Cardiac muscle cell (in vitro differentiated cells and primary cell): ENCODE data around the gene TECTB. TPM values are rescaled to one million over a fixed set of nuclear protein-coding genes. Genes with fewer than 3 reads are reported as not detected.

Experiments used
- DNase-seq, 2 donors: peaks; one replicate each; pipeline versions ENCODE4 v3.0.0 to v3.0.0-alpha.2; 2010 to 2017; ENCODE audit warnings: low read depth in 1 of 2, low spot score in 1 of 2
- H3K27ac ChIP-seq: fragments of 200-600 bp; sonication (generic); 2 replicates; pipeline ENCODE4 v1.5.1; 2016
- H3K27me3 ChIP-seq: fragments of 200-600 bp; sonication (generic); 2 replicates; pipeline ENCODE4 v1.6.0; 2016; ENCODE audit warnings: control low read depth
- H3K36me3 ChIP-seq: fragments of 200-600 bp; sonication (generic); 2 replicates; pipeline ENCODE4 v1.5.1; 2016; ENCODE audit warnings: control low read depth
- H3K4me1 ChIP-seq: fragments of 200-600 bp; sonication (generic); 2 replicates; pipeline ENCODE4 v1.8.1; 2017; ENCODE audit warnings: low read depth, mild to moderate bottlenecking, mixed run types
- H3K4me3 ChIP-seq: fragments of 200-600 bp; sonication (generic); 2 replicates; pipeline ENCODE4 v1.5.1; 2016; ENCODE audit warnings: mild to moderate bottlenecking
- H3K9me3 ChIP-seq: fragments of 200-600 bp; sonication (generic); 2 replicates; pipeline ENCODE4 v1.5.1; 2017; ENCODE audit warnings: low read depth, mild to moderate bottlenecking, control low read depth
- CTCF ChIP-seq: IDR thresholded peaks from 2 replicates; pipeline ENCODE4 v1.5.1; 2012; ENCODE audit warnings: low read depth, mild to moderate bottlenecking, low read length
- polyA plus RNA-seq: library from polyadenylated mRNA; unstranded; fragments of >200 nt; fragmentation: Nextera tagmentation; extraction: Ambion mirVana; gene quantifications from 2 replicates; pipeline ENCODE4 v1.2.1, GENCODE V29; 2016
- total RNA-seq: library from RNA; depleted of rRNA; stranded (reverse); fragments of >200 nt; gene quantifications from 2 replicates; pipeline ENCODE4 v1.2.3, GENCODE V29; 2016

Gene TECTB
- total and polyA plus RNA-seq, 2 experiments from 2014 or later, result not detected

- DNase-seq, result no peak
- no peak overlapping the region for H3K27ac ChIP-seq
- TF ChIP-seq CTCF, result no peak
These were observed 68.8 kb downstream of the TECTB start for GRCh38 chr10:112352044-112352443.

GRCh38 chr10:112353046-112353445, 69.8 kb downstream of the TECTB start:
- Histone ChIP-seq H3K27ac (no peak overlapping the region), H3K27me3 (no peaks in the 10 kb centered on the region), H3K9me3 (no peaks in the 10 kb centered on the region), H3K4me3 (no peak overlapping the region), H3K4me1 (no peaks in the 10 kb centered on the region), H3K36me3 (no peaks in the 10 kb centered on the region)
- DNase-seq, result no peak
- TF ChIP-seq CTCF, result no peak

More at GRCh38 chr10:112352044-112352443, 68.8 kb downstream of the TECTB start:
- H3K4me1 ChIP-seq, result no peaks in the 10 kb centered on the region
- H3K4me3 ChIP-seq, result no peak overlapping the region
- H3K27me3 ChIP-seq, result no peaks in the 10 kb centered on the region
- no peaks in the 10 kb centered on the region for H3K36me3 ChIP-seq
- no peaks in the 10 kb centered on the region for H3K9me3 ChIP-seq

Other genes with a start within 250 kb of the TECTB start
- gene GPAM, start 99.6 kb upstream of the TECTB start, total RNA-seq, result 9.4 and 11.1 TPM in 2 replicates
- gene GPAM, start 99.6 kb upstream of the TECTB start, polyA plus RNA-seq, result 4.7 and 9.6 TPM in 2 replicates
- not detected in 2 replicates for gene ACSL5, start 90.7 kb downstream of the TECTB start, total RNA-seq
- gene ACSL5, start 90.7 kb downstream of the TECTB start, polyA plus RNA-seq, result 0.31 TPM in 1 of 2 replicates, not detected in the other
- 12.1 and 21.0 TPM in 2 replicates for gene ZDHHC6, start 163.5 kb downstream of the TECTB start, total RNA-seq
- gene ZDHHC6, start 163.5 kb downstream of the TECTB start, polyA plus RNA-seq, result 26.1 and 37.4 TPM in 2 replicates
- 28.1 and 33.1 TPM in 2 replicates for gene VTI1A, start 163.8 kb downstream of the TECTB start, total RNA-seq
- 18.5 and 19.3 TPM in 2 replicates for gene VTI1A, start 163.8 kb downstream of the TECTB start, polyA plus RNA-seq